Pulmonary artery endothelial cell (primary cell): ENCODE measurements around the gene CLCNKA. TPM values are rescaled to one million over a fixed set of nuclear protein-coding genes. Genes with fewer than 3 reads are reported as not detected.
"Not testable (repeated sequence)": the region's sequence is repeated elsewhere in the genome, so short reads cannot be mapped to it uniquely, and the experiment has no call there.

ENCODE experiments used
- DNase-seq: peaks from one replicate; pipeline ENCODE4 v3.0.0-alpha.2; 2011; ENCODE audit warnings: low read depth, low spot score
- total RNA-seq: library from RNA; depleted of rRNA; stranded (reverse); fragments of >200 nt; gene quantifications from 2 replicates; pipeline ENCODE4 v1.2.3, GENCODE V29; 2014

The CLCNKA gene
- total RNA-seq, 1 donor from 2014 or later, result not detected

DNA sequence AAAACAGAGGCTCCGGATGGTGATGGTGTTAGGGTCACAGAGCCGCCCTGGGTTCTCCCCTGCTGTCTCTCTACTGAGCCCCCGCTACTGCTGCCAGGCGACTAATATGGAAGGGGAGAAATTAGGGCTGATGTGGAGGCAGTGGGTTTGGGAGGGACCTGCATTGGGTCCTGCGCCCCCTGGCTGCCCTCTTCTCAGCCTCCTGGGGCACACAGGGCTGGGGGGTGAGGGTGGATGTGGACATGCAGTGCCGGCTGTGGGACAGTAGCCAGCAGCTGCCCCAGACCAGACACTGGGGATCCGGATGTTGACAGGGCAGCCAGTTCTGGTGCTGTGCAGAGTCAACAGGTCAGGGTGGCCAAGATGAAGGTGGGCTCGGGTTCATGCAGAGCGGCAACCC, 20.3 kb downstream of the CLCNKA start:
- DNase-seq, result no peak

DNA sequence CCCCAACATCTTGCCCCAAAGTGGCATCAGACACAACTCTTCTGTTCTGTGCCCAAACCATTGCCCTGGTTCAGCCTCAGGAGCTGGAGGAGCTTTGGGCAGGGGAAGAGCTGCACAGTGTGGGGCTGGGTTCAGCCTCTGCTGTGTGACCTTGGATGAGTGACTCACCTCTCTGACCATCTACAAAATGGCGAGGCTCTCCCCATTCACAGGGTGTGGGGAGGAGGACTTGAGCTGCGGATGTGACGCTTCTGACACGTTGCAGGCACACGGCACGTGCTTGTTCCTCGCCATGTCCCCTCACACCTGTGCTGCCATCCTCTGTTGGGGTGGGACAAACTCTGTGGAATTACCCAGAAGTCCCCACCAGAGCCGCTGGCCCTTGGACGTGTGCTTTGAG, 20.8 kb downstream of the CLCNKA start:
- not testable (repeated sequence) for DNase-seq

DNA sequence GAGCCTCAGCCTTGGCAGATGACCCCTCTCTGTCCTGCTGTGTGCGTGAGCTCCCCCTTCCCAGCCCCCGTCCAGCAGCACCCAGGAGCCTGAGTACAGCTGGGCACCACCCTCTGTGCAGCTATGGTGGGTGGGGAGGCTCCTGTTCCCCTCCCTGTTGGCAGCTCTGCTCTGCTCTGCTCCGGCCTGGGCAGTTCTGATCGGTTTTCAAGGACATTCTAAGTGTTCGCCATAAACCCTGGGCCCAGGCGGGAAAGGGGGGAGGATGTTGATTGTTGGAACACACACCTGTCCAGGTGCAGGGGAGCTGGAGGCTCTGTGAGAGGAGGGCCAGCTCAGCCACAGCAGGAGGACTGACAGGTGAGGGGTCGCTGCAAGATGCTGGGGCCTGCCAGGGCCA, 21.7 kb downstream of the CLCNKA start, which contains the start of gene CLCNKB:
CLCNKB (plus strand) TSS at position 262 of the 400 bp plus-strand sequence. CDS start 711 bp downstream, outside the sequence.
- no peak for DNase-seq

GRCh38 chr1:16043950-16044349, 22.1 kb downstream of the CLCNKA start:
- DNase-seq, result no peak

DNA sequence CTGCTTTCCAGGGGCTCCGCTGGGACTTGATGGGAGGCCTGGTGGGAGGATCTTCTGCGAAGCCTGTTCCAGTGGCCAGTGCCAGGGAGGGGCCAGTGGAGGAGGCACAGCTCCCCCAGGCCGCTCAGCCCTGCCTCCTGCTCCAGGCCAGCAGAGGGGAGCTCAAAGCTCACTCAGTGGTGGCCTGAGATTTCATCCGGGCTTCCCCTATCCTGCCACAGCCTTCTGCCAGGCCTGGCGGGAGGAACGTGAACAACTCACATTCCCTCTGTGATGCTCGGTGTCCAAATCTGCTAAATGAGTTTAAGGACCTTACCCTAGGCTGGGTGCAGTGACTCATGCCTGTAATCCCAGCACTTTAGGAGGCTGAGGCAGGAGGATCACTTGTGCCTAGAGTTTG, 25.0 kb downstream of the CLCNKA start:
- no peak for DNase-seq

DNA sequence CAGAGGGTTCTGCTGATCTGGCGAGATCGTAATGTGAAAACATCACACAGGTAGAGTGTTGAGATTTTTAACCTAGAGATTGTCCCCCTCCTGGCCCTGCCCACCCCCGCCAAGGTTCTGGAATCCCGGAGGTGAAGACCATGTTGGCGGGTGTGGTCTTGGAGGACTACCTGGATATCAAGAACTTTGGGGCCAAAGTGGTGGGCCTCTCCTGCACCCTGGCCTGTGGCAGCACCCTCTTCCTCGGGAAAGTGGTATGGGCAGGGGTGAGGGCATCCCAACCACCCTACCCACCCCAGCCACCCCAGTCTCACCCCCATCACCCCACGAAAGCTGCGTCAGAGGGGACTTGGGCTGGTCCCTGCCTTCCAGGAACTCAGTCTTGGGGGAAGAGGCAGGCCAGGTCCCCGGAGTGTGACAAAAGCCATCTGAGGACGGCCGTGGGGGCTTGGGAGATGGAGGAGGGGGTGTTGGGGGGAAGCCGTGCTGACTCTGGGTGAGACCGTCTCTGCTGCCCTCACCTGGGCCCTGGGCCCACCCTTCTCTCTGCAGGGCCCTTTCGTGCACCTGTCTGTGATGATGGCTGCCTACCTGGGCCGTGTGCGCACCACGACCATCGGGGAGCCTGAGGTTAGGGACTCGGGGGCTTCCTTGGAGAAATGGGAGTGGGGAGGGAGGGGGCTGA, 26.1 kb downstream of the CLCNKA start:
- no peak for DNase-seq

DNA sequence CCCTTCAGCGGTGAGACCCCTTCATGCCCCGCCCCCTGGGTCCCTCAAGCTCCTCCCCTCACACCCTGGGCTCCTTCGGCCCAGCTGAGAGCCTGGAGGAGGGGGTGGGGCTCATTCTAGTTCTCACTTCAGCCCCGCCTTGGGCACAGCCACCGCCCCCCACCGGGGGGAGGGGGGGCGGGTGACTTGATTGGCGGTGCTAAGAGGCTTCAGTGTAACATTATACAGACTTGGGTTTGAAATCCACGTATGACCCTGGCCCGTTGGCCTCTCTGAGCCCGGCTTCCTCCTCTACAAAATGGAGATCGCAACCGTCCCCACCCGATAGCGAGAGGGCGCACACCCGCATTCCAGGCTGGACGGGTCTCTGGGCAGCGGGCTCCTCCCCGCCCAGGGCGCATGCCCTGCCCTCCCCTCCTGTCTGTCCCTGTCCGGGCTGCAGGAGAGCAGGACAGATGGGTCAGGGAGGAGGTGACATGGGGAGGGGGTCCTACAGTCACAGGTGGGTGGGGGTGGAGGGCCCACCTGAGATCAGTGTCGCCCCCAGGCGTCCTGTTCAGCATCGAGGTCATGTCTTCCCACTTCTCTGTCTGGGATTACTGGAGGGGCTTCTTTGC, 26.8 kb downstream of the CLCNKA start:
- no peak for DNase-seq

DNA sequence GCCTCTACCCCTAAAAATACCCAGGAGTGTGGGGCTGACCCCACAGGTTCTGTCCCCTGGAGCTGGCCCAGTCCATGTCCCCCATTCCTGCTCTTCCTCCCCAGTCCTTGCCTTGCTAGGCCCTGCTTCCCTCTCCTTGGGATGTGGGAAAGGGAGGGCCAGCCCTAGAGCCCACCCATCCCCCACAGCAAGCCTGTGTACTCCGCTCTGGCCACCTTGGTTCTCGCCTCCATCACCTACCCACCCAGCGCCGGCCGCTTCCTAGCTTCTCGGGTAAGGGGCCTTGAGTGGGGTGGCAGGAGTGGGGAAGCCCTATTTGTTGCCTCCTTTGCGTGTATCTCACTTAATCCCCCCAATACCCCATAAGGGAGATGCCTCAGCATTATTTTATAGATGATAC, 28.5 kb downstream of the CLCNKA start:
- DNase-seq, result no peak

- no peak for DNase-seq
Observed at GRCh38 chr1:16051039-16051438, 29.2 kb downstream of the CLCNKA start.

GRCh38 chr1:16051949-16052348, 30.1 kb downstream of the CLCNKA start:
- DNase-seq, result not testable (repeated sequence)

DNA sequence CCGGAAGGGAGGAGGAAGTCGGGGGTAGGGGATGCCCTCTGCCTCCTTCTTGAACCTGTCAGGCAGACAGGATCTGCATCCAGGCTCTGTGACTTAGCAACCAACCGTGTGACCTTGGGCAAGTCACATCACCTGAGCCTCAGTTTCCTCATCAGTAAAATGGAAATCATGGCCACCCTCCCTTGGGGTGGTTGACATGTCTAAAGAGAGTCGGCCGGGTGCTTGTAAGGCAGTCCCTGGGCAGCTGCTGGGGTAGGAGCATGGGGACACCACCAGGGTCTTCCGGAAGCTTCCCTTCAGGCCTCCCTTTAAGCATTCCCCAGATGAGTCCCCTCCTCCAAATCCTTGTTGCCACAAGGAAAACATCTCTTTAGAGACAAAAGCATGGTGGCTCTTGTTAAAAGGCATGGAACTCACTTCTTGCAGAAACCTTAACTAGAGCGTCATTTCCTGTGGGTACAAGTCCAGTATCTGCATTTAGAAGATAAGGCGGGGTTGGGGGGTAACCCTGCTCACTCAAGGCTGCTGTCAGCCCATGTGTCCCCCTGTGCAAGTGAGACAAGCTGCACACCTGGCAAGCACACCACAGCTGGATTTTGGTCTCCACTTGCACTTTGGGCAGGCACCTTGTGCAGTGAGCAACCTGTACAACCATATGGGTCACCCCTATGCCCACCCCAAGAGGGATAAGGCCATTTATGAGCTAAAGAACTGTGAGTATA, 32.1 kb downstream of the CLCNKA start:
- DNase-seq, result no peak

DNA sequence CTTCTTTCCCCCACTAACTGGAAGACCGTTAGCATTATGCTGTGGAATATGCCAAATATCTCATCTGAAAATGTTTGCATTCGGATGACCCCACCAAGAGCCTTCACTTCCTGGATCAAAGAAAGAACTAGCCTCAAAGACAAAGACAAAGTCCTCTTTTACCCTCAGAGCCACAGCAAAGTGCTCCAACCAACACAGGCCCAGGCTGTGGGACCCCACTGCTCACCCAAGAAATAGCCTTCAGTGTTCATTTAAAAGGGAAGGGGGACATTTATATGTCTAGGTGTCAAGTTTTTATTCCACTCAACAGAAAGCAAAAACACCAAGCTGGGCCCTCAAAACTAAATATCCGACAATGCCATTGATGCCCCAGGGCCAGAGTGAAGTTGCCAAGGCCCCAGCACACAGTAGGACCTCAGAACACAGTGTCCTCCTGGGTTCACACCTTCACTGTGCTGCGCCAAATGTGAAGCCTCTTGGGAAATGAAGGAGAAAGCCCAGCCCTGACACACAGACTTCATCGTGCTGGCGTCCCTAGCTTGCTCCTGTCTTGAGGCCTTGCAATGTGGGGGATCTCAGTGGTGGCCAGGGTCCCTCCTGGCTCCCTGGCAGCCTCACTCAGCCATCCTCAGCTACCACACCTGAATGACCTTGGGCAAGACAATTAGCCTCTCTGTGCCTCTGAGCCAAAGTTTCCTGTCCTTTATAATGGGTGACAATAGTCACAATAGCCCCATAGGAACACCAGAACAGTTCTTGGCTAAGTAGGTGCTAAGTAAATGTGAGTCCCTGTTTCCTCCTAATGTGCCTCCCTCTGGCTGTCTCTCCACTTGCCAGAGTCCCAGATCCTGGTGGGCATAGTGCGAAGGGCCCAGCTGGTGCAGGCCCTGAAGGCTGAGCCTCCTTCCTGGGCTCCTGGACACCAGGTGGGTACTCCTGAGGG, 33.0 kb downstream of the CLCNKA start:
- no peak for DNase-seq

- peak; percentile 24 for DNase-seq
Observed at GRCh38 chr1:16055613-16056520, 34.0 kb downstream of the CLCNKA start.

GRCh38 chr1:16056521-16056912, 34.7 kb downstream of the CLCNKA start:
- not testable (repeated sequence) for DNase-seq

DNA sequence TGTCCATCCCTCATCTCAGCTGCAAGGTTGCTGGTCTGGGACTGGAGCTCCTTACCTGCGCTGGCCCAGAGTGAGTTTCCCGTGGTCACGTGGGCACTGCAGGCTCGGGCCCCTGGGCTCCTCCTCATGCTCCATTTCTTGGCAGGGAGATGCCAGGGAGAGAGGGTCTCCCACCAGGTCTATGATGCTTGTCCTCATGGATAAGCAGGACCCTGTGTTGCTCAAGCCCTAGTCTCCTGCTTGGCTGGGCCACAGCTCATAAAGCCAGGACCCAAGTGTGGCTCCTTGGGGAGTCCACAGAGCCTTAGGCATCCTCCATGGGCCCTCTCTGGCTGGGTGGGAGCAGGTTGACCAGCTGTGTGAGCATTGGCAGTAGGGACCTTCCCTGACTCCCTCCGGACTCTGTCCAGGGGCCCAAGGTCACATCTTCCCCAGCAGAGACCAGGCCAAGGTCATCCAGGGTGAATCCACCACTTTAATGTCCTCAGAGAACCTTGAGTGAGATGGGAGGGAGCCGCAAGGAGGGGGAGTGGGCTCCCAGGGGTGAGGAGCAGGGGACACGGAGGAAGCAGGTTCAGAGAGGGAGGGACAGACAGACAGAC, 35.6 kb downstream of the CLCNKA start:
- not testable (repeated sequence) for DNase-seq

DNA sequence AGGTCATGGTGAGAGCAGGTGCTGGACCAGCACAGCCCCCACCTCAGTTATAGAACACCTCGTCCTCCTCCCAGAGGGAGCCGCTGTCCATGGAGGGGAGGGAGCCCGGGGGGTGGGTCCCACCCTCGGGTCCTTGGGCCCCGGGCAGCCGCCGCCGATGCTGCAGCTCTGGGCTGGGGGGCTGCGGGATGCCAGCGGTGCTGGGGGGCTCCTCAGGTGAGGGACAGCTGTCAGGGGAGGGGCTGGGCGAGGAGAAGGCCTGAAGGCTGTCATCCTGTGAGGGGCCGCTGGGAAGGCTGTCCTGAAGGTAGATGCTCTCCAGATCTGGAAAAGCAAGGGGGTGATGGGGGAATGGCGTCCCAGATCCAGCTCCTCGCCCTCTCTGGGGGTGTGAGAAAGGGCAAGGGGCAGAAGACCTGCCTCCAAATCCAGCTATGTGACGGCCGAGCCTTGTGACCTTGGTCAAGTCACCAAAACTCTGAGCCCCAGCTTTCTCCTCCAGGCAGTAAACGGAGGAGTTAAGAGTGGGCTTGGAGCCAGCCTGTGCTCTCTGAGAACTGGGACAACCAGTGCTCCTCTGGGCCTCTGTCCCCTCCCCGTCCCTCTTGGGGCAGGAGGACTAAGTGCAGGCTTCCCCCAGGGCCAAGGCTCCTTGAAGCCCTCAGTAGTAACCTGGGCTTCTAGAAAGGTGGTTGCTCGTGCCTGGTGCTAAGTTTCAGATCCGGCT, 36.7 kb downstream of the CLCNKA start:
- not testable (repeated sequence) for DNase-seq

DNA sequence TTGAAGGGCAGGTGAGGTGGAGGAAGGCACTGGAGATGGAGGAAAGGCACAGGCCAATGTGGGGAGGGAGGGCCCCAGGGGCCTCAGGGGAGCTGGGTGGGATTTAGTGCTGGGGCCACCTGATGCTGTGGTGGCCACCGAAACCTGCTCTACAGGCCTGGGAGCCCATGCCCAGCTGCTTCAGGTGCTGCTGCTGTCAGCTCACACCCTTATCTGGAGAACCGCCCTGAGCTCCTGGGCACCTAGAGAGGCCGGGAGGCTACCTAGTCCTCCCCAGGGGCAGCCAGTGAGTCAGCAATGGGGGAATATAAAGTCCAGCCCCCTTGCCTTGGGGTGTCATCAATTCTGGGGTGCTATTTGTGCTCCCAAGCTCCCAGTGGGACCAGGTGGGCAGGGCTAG, 39.4 kb downstream of the CLCNKA start:
- DNase-seq, result no peak

- not testable (repeated sequence) for DNase-seq
Observed at GRCh38 chr1:16061989-16062686, 40.3 kb downstream of the CLCNKA start.

DNA sequence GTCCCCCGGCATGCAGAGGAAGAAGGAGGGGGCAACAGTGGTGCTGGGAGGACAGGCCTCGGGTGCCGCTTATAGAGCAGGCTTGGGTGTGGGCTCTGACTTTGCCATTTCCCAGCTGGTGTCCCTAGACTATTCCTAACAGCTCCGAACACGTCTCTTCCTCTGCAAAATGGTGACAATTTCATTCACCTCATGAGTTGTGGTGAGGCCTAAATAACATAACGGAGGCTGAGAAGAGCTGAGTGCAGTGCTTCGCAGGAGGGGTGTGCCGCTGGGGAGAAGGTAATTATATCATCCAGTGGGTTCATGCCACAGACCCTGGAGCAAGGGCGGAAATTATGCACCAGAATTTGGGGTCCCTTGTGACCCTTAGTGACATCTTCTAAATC, 40.8 kb downstream of the CLCNKA start:
- DNase-seq, result not testable (repeated sequence)
